ENCODE data around the gene HSDL2.

The HSDL2 gene

GRCh38 chr9:112338561-112338960 lies 41.3 kb upstream of the HSDL2 start:
- H3K9ac ChIP-seq: no peak overlapping the region
- H3K4me2 ChIP-seq: no peak overlapping the region
- H3K4me1 ChIP-seq: peaks cover 0 to 11% (median 8%) of the 10 kb centered on the region in 10 experiments; a peak in 15 of 20 replicates
- H3K27ac ChIP-seq: no peak overlapping the region
- H3K36me3 ChIP-seq: no peaks in the 10 kb centered on the region
- no peaks in the 10 kb centered on the region for H4K20me1 ChIP-seq
- TF ChIP-seq Cebpa-rat (IDR thresholded peaks at IDR 0.05): no peak
- H3K27me3 ChIP-seq: no peaks in the 10 kb centered on the region
- H3K9me3 ChIP-seq (replicated peaks in 1 of 11): no peaks in the 10 kb centered on the region
- H3K4me3 ChIP-seq: no peak overlapping the region

GRCh38 chr9:112339886-112340285 lies 40.0 kb upstream of the HSDL2 start:
- Histone ChIP-seq H3K27ac (no peak overlapping the region), H3K4me2 (no peak overlapping the region), H3K9me3 (replicated peaks in 1 of 11) (peaks cover 0 to 10% (median 0%) of the 10 kb centered on the region in 11 experiments; a peak in 3 of 22 replicates), H3K4me1 (peaks cover 0 to 4% (median 1%) of the 10 kb centered on the region in 10 experiments; a peak in 8 of 20 replicates), H3K4me3 (no peak overlapping the region), H3K27me3 (no peaks in the 10 kb centered on the region), H4K20me1 (no peaks in the 10 kb centered on the region), H3K9ac (no peak overlapping the region), H3K36me3 (no peaks in the 10 kb centered on the region)
- TF ChIP-seq Cebpa-rat (IDR thresholded peaks at IDR 0.05): no peak

GRCh38 chr9:112341730-112342129 lies 38.2 kb upstream of the HSDL2 start:
- peaks cover 0 to 12% (median 0%) of the 10 kb centered on the region in 11 experiments; a peak in 3 of 22 replicates for H3K9me3 ChIP-seq (replicated peaks in 1 of 11)
- no peak overlapping the region for H3K9ac ChIP-seq
- no peaks in the 10 kb centered on the region for H3K4me1 ChIP-seq
- TF ChIP-seq Cebpa-rat (IDR thresholded peaks at IDR 0.05): no peak
- no peaks in the 10 kb centered on the region for H3K27me3 ChIP-seq
- no peak overlapping the region for H3K4me3 ChIP-seq
- H4K20me1 ChIP-seq: no peaks in the 10 kb centered on the region
- no peak overlapping the region for H3K4me2 ChIP-seq
- no peak overlapping the region for H3K27ac ChIP-seq
- no peaks in the 10 kb centered on the region for H3K36me3 ChIP-seq

DNA sequence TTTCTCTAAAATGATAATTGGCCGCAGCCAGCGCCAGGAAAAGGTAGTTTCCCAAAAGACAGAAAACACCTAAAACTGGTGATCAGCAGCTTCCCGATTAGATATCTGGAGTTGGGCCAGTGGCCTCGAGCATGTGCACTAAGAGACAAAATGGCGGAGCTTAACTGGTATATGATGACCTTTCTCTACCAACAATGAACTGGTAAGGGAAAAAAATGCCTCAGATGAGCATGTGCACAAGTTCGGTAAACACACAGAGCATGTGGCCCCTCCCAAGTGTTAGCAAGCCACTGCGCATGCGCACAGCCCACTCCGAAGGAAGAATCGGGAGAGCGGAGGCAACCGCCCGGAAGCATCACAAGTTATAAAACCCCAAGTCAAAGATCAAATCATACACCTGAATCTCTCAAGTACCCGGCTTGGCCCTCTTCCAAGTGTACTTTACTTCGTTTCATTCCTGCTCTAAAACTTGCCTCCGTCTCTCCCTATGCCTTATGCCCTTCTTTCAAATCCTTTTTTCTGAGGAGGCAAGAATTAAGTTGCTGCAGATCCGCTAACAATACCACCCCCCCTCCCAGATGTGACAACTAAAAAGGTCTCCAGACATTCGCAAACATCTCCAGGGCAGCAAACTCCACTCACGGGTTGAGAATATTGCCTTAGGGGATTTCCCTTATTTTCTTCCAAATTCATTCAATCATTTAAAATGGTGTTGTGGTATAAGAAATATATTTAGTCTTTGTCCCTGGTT lies 31.5 kb upstream of the HSDL2 start:
- Histone ChIP-seq H3K4me3 (no peak overlapping the region), H3K9me3 (replicated peaks in 1 of 11) (peaks cover 0 to 12% (median 0%) of the 10 kb centered on the region in 11 experiments; a peak in 6 of 22 replicates), H4K20me1 (no peaks in the 10 kb centered on the region), H3K27ac (no peak overlapping the region), H3K36me3 (no peaks in the 10 kb centered on the region), H3K4me1 (no peaks in the 10 kb centered on the region), H3K4me2 (no peak overlapping the region), H3K9ac (no peak overlapping the region), H3K27me3 (no peaks in the 10 kb centered on the region)
- TF ChIP-seq Cebpa-rat (IDR thresholded peaks at IDR 0.05): no peak

- no peaks in the 10 kb centered on the region for H4K20me1 ChIP-seq
- H3K4me3 ChIP-seq: no peak overlapping the region
- no peak overlapping the region for H3K27ac ChIP-seq
- no peaks in the 10 kb centered on the region for H3K4me1 ChIP-seq
- H3K4me2 ChIP-seq: no peak overlapping the region
- no peak overlapping the region for H3K9ac ChIP-seq
- H3K9me3 ChIP-seq (replicated peaks in 1 of 11): peaks cover 0 to 12% (median 0%) of the 10 kb centered on the region in 11 experiments; a peak in 6 of 22 replicates
- H3K27me3 ChIP-seq: no peaks in the 10 kb centered on the region
- H3K36me3 ChIP-seq: no peaks in the 10 kb centered on the region
- TF ChIP-seq Cebpa-rat (IDR thresholded peaks at IDR 0.05): no peak
Measured at GRCh38 chr9:112349008-112349333, 30.9 kb upstream of the HSDL2 start.

DNA sequence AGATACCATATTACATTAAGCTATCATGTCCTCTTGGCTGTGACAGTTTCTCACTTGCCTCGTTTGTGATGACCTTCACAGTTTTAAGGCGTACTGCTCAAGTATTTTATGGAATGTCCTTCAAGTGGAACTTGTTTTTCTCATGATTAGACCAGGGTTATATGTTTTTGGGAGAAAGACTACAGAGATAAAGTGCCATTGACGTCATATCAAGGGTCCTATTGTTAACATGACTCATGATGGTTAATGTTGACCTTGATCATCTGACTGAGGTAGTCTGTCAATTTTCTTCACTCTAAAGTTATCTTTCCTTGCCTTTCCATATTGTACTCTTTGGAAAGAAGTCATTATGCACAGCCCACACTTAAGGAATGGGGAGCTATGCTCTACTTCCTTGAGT lies 28.7 kb upstream of the HSDL2 start:
- Histone ChIP-seq H3K4me2 (no peak overlapping the region), H3K9me3 (replicated peaks in 1 of 11) (peaks cover 0 to 6% (median 0%) of the 10 kb centered on the region in 11 experiments; a peak in 3 of 22 replicates), H3K4me1 (no peaks in the 10 kb centered on the region; a peak in 1 of 20 replicates), H4K20me1 (no peaks in the 10 kb centered on the region), H3K27me3 (no peaks in the 10 kb centered on the region), H3K27ac (no peak overlapping the region), H3K9ac (no peak overlapping the region), H3K4me3 (no peak overlapping the region), H3K36me3 (no peaks in the 10 kb centered on the region)
- no peak for TF ChIP-seq Cebpa-rat (IDR thresholded peaks at IDR 0.05)

GRCh38 chr9:112352209-112352608 lies 27.7 kb upstream of the HSDL2 start:
- Histone ChIP-seq H3K27me3 (no peaks in the 10 kb centered on the region), H3K36me3 (no peaks in the 10 kb centered on the region), H3K9me3 (replicated peaks in 1 of 11) (peaks cover 0 to 6% (median 0%) of the 10 kb centered on the region in 11 experiments; a peak in 3 of 22 replicates), H3K27ac (no peak overlapping the region), H3K9ac (no peak overlapping the region), H3K4me2 (no peak overlapping the region), H3K4me1 (no peaks in the 10 kb centered on the region; a peak in 1 of 20 replicates), H3K4me3 (no peak overlapping the region), H4K20me1 (no peaks in the 10 kb centered on the region)
- no peak for TF ChIP-seq Cebpa-rat (IDR thresholded peaks at IDR 0.05)

GRCh38 chr9:112354081-112354743 lies 25.7 kb upstream of the HSDL2 start:
- Histone ChIP-seq H3K9ac (no peak overlapping the region), H4K20me1 (no peaks in the 10 kb centered on the region), H3K4me3 (no peak overlapping the region), H3K36me3 (no peaks in the 10 kb centered on the region), H3K27ac (no peak overlapping the region), H3K4me2 (no peak overlapping the region), H3K27me3 (no peaks in the 10 kb centered on the region), H3K4me1 (no peaks in the 10 kb centered on the region; a peak in 1 of 20 replicates), H3K9me3 (replicated peaks in 1 of 11) (no peaks in the 10 kb centered on the region)
- no peak for TF ChIP-seq Cebpa-rat (IDR thresholded peaks at IDR 0.05)

DNA sequence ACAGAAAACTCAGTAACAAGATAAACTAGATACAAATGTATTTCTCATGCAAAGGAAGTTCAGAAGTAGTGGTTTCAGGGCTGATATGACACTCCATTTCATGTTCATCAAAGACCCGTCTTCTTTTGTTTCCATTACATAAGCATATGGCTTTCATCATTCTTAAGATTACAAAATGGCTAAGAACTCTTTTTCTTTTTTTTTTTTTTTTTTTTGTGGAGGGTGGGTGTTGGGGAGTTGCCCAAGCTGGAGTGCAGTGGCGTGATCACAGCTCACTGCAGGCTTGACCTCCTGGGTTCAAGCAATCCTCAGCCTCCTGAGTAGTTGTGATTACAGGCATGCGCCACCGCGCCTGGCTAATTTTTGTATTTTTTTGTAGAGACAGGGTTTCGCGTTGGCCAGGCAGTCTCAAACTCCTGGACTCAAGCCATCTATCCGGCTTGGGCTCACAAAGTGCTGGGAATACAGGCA lies 24.4 kb upstream of the HSDL2 start:
- Histone ChIP-seq H3K4me2 (peak overlapping the region in 1 of 11 experiments; percentile 20; a peak in 1 of 22 replicates), H3K27ac (no peak overlapping the region), H3K9me3 (replicated peaks in 1 of 11) (no peaks in the 10 kb centered on the region), H3K4me1 (no peaks in the 10 kb centered on the region; a peak in 1 of 20 replicates), H3K36me3 (no peaks in the 10 kb centered on the region), H4K20me1 (no peaks in the 10 kb centered on the region), H3K9ac (no peak overlapping the region), H3K4me3 (no peak overlapping the region), H3K27me3 (no peaks in the 10 kb centered on the region)
- no peak for TF ChIP-seq Cebpa-rat (IDR thresholded peaks at IDR 0.05)
